Breast epithelium (tissue), 3 donors: Measurements from ENCODE around the gene TNNI3K.

ENCODE experiments used
- CTCF ChIP-seq, 3 donors: fragments of 450-650 bp; IDR thresholded peaks; one replicate each; pipeline ENCODE4 v1.5.1; 2016 to 2017; ENCODE audit warnings: antibody characterized with exemption in 3 of 3, mild to moderate bottlenecking in 3 of 3, moderate library complexity in 3 of 3
- POLR2A ChIP-seq: fragments of 450-650 bp; IDR thresholded peaks from one replicate; pipeline ENCODE4 v1.6.1; 2016; ENCODE audit warnings: antibody characterized with exemption, mild to moderate bottlenecking, moderate library complexity

- TF ChIP-seq CTCF (IDR thresholded peaks at IDR 0.05) (no peak), POLR2A (no peak)
These were observed 109.2 kb downstream of the TNNI3K start for GRCh38 chr1:74344387-74344786.
